NCI-H460 (cell line): Measurements from ENCODE around the gene FAM90A1. TPM values are rescaled to one million over a fixed set of nuclear protein-coding genes. Genes with fewer than 3 reads are reported as not detected.
"Not testable (repeated sequence)": the region's sequence is repeated elsewhere in the genome, so short reads cannot be mapped to it uniquely, and the experiment has no call there.

Source experiments
- DNase-seq: peaks from one replicate; pipeline ENCODE4 v3.0.0-alpha.2; 2016; ENCODE audit warnings: low read depth; ENCODE audit errors: extremely low read depth
- total RNA-seq: library from RNA; depleted of rRNA; stranded (reverse); fragments of >200 nt; shearing (Covaris generic); gene quantifications from 2 replicates; pipeline ENCODE4 v1.2.3, GENCODE V29; 2014; rRNA removed

The FAM90A1 gene
- total RNA-seq, 1 experiment from 2014 or later: not detected

DNA sequence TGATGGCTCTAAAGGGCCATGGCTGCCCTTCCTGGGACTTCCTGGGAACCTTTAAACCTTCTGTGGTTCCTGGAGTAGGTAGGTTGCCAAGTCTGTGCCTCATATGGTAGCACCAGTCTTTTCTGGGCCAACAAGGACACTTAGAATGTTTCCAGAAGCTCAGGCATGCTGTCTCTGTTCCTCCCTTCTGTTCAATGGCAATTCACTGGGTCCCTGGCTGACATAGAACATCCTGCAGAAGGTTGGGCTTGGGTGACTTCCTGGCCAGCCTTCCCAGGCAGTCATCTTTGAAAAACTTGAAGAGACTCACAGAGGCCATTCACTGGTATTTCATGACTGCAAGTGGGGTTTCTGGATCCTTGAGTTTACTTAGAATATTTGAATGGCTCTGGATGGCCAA, 46.1 kb downstream of the FAM90A1 start:
- not testable (repeated sequence) for DNase-seq

DNA sequence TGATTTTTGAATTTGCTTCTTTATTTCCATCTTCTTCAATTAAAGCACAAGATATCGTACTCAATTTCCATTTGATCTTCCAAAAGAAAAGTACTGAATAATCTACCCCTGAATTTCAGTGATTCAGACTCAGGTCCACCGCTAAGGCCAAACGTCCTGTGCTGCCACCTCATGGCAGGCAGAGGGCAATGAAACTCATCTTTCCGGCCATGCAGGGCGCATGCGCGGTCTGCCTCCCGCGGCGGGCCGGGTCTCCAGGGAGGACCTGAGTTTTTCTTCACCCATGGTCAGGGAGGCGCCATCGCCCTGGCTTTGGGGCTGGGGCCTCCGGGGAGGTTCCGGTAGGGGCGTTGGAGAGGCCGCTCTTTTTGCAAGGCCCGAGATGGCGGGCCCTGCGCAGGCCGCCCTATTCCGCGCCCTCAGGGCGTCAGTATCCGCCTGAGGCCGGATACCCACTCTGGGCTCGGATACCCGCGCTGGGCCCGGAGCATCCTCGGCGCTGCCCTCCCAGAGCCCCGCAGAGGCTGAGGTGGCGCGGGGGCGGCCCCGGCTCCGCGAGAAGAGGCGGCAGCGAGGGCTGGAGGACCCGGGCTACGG, 47.3 kb downstream of the FAM90A1 start:
- DNase-seq: peak; percentile 27

DNA sequence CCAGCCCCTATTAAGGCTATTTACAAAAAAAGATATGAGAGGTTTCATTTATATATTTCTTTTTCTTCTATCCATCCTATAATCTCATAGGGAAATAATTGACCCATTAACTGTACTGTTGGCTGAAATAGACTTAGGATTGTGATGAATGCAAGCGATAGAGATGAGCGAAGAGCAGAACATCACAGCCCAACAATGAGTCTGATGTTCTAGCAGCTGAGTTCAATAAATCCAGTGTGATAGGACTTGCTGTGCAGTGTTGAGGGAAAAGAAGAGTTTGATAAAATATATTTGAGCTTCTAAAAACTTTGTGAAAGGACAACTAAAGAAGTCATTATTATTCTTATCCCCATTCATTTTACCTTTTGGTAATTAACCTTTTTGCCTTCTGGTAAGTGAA, 54.5 kb downstream of the FAM90A1 start:
- not testable (repeated sequence) for DNase-seq

Other genes with a start within 250 kb of the FAM90A1 start
- 6.9 and 7.3 TPM in 2 replicates for gene FOXJ2, start 194.9 kb downstream of the FAM90A1 start, total RNA-seq
- not detected in 2 replicates for gene C3AR1, start 161.3 kb downstream of the FAM90A1 start, total RNA-seq
- 27.4 and 31.3 TPM in 2 replicates for gene NECAP1, start 145.3 kb downstream of the FAM90A1 start, total RNA-seq
- gene CLEC4A, start 104.0 kb downstream of the FAM90A1 start, total RNA-seq: not detected in 2 replicates
- not detected in 2 replicates for gene ZNF705A, start 70.6 kb downstream of the FAM90A1 start, total RNA-seq
- not detected in 2 replicates for gene CLEC6A, start 228.3 kb upstream of the FAM90A1 start, total RNA-seq